ENCODE results near the gene AMN.
"Not testable (repeated sequence)": the region's sequence is repeated elsewhere in the genome, so short reads cannot be mapped to it uniquely, and the experiment has no call there.

Gene AMN
- 3.4 to 3.7 reads per million in 2 donors for total RNA-seq

DNA sequence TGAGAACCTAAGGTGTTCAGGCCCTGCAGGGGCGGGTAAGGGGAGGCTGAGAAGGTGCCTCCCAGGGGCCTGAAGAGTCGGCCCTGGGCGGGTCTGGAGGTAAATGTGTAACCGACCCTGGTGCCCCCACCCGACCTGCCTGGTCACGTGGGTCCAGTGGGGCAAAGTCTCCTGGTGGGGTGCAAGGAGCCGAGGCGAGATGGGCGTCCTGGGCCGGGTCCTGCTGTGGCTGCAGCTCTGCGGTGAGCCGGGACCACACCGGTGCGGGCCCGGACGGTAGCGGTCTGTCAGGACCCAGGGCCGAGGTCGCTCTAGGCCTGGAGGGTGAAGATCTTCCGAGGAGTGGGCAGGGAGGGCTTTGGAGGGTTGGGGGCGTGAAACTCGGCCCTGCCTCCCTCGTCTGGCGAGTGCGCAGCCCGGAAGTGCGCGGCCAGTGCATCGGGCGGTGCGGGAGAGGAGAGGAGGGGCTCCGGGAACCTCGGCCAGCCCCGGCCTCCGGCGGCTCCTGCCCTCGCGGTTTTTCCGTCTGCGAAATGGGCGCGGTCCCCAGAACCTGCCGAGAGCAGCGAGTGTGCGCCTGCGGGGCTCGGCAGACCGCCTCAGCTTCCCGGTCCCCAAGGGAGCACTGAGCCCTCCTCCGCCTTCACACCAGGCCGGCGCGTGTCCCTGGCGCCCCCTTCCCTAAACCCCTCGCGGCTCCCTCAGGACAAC lies at the start of gene AMN:
Gene AMN (plus strand): TSS at position 174 of the 711 bp plus-strand sequence. CDS start 26 bp downstream, at position 200.
- no peak for DNase-seq

DNA sequence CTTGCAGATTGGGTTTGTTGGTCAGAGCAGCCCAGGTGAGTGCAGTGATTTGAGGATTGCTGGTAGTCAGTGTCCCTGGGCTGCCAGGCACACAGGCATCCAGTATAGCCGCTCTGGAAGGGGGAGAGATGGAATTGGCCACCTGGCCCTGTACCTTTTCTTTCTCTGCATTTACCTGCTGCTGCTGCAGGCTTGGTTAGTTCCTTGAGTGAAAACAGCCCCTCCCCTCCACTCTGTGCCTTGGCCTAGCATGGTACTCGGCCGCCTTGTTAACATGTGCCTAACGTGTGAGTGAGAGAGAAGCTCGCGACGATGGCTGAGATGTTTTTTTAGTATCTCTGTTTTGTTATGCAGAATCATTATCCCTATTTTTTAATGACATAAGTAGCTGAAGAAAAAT lies 49.3 kb upstream of the AMN start:
- no peak for DNase-seq

DNA sequence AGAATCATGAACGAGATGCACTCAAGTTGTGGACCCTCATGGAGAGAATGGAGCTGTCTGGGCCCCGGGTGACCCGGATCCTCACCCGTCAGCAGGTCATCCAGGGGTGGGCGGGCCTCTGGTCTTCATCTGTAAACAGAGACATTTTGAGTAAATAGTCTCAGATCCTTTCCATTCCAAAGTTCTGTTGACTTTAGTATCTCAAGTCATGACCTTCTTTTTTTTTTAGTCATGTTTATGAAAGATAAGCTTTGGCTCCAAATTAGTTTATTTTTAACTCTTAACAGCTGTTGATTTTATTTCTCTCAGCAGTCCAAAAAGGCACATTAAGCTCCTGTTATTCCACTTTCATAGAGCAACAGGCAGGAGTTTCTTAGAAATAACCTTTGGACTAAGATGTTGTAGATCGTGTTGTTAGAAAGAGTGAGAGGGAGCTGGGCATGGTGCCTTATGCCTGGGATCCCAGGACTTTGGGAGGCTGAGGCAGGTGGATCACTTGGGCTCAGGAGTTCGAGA lies 48.9 kb upstream of the AMN start:
- no peak for DNase-seq

DNA sequence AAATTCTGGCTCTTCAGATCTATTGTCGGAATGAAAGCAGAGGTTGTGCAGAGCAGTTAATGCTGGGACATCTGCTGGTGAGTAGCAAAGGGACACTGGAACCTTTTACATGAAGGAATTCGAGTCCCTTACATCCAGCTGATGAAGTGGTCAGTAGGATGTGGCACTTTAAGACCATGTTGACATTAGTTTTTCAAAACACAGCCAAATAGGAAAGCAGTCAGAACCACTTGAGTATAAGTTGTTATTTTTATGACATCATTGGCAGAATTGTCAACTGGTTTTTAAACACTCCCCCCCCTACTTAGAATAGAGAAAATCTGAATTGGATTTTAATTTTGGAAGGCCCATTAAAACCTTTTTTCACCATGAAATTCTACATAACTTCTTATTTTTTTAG lies 46.8 kb upstream of the AMN start:
- no peak for DNase-seq

DNA sequence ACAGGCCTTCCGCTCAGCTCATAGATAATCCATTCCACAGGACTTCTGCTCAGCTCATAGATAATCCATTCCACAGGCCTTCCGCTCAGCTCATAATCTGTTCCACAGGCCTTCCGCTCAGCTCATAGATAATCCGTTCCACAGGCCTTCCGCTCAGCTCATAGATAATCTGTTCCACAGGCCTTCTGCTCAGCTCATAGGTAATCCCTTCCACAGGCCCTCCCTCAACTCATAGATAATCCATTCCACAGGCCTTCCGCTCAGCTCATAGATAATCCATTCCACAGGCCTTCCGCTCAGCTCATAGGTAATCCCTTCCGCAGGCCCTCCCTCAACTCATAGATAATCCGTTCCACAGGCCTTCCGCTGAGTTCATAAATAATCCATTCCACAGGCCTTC lies 45.0 kb upstream of the AMN start:
- DNase-seq, result not testable (repeated sequence)

DNA sequence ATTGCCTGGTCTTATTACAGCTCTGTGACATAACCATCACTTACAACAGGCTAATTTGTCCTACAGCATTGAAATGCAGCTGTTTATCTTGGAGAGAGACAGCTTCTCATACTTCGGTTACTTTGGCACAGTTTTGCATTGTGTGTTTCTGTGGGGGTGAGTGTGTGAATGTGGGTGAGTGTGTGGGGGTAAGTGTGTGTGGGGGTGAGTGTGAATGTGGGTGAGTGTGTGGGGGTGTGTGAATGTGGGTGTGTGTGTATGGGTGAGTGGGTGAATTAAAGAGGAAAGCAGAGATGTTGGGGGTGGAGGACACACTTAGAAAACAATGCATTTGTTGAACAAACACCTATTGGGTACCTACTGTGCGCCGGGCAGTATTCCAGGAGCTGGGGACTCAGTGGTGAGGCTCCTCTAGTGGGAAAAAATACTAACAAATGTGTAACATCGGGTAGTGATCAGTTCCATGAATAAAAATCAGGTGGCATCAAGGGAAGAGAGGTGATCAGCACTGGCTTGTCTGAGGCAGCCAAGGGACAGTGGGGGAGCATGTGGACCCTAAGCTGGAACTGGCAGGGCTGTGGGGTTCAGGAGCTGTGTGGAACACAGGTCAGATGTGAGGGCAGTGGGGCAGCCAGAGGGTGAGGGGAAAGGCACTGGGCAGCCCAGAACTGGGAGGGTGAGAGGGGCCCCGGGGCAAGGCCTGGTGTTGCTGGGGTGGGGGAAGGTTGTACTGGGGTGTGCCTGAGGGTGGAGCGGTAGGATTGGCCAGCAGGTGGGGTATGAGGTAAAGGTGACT lies 44.1 kb upstream of the AMN start:
- no peak for DNase-seq

DNA sequence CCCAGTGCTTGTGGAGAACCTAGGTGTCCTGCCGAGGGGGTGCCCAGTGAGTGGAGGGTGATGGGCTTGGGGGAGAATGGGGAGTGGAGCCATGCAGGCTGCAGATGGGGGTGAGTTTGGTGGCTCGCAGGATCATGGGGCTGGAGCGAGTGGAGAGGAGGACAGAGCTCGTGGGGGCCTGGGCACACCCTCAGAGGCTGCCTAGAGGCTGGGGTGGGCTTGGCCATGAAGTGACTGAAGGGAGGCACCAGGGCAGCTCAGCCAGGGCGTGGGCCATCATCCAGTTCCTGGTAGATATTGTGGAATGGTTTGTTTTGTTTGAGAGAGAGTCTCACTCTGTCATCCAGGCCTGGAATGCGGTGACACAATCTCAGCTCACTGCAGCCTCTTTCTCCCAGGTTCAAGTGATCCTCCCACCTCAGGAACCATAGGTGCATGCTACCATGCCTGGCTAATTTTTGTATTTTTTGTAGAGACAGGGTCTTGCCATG lies 43.4 kb upstream of the AMN start:
- no peak for DNase-seq

DNA sequence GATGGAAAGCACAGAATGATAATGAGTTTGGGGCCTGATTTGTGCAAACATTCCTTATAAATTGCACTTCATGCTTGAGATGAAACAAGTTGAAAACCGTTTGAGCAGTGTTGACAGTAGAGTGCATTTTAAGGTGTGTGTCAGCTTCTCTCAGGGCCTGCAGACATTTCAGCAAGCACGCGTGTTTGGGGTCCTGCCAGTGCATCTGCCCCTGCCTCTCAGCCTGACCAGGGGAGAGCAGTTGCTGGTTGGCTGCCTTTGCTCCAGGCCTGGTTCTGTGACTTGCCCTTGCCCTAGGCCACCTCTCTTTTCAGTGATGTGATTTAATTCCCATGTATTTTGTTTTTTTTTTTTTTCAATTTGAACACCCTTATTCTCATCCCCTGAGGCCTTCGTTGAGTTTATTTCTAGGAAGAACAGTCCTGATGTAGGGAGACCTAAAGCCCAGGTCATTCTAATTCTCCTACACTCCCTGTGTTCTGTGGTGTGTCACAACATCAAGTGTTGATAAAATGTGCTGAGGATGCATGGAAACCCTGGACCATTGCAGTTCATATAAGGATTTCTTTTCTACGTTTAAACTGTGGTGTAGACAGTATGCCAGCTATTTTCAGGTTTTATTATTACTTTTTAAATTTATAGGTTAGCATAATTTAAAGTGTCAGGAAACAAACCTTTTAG lies 40.1 kb upstream of the AMN start:
- DNase-seq, result no peak

DNA sequence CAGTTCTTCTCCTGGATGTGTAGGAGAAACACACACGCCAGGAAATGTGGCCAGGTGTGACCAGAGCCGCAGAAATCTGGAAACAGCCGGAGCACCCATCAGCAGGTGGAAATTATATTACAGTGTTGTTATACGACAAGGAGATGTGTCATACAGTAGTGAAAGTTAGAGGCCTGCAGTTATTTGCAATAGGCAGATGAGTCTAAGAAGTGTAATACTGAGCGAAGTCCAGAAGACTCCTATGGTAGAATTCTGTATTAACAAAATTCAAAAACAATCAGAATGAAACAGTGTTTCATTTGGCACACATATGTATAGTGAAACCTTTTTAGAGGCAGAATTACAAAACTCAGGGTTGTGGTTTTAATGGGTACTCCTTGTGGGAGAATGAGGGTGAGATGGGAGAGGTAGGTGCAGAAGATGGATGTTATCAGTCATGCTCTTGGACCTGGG lies 39.3 kb upstream of the AMN start:
- no peak for DNase-seq

DNA sequence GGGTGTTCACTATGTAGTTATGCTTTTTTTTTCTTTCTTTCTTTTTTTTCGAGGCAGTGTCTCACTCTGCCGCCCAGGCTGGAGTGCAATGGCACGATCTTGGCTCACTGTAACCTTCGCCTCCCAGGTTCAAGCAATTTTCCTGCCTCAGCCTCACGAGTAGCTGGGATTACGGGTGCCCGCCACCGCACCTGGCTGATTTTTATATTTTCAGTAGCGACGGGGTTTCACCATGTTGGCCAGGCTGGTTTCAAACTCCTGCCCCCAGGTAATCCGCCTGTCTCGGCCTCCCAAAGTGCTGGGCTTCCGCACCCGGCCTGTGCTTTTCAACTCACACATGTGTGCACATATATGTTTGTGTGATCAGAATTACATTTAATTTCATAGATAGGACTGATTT lies 38.9 kb upstream of the AMN start:
- no peak for DNase-seq

DNA sequence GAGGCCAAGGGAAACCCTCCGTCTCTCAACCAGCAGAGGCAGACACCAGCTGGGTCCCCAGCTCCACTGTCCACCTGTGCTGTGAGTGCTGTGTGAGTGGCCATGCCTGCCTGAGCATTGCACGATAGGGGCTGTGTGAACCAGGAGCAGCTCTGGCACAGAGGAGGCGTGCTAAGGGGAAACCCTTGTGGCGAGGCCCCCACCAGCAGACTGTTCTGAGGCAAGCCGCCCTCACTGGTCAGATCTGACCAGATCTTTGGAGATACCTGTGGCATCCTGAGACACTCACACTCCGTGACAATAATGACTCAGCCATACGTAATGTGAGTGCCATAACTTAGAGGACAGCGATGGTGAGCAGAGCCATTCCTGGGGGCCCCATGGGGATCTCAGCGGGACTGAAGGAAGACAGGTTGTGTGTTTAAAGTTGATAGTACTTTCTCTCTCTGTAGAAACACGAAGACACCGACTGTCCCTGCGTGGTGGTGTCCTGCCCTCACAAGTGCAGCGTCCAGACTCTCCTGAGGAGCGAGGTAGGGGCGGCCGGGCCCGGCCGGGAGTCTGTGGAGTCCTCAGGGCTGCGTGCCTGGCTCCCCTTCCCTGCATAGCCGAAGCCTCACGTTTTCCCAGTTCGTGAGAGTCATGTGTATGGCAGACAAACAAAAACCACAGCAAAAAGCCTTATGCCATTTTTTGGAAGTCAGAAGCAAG lies 36.6 kb upstream of the AMN start:
- no peak for DNase-seq

DNA sequence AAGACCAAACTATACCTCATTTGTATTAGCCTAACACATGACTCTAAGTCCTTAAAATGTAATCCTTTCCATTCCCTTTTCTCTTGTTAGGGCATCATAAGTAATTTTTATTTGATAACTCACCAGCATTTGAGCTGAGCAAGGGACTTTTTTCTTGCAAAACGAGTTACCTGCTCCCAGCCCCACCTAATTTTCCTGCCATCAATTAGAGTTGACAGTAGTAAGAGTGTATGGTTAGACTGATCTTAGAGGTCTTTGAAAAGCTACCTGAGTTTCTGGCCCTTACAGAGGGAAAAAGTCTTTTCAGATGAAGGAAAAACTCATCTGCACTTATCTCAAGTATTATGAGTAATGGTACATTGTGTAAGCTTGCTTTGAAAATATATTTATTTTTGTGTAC lies 33.7 kb upstream of the AMN start:
- DNase-seq, result no peak

DNA sequence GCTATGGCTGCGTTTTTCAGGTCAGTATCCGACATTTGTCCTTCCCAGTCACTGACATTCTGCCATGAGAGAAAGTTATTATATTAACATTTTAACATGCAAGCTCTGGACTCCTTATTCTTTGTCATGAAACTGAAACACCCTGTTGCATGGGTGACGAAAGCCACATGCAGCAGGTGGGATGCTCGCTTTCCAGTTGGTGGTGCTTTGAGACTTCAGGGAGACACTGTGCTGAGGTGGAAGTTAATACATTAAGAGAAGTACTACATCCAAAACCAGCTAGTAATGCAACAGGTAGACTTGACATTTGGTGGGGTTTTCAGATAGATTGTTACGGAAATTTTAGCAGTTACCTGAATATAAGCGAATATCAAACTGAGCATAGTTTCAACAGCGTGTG lies 32.8 kb upstream of the AMN start:
- DNase-seq, result no peak

DNA sequence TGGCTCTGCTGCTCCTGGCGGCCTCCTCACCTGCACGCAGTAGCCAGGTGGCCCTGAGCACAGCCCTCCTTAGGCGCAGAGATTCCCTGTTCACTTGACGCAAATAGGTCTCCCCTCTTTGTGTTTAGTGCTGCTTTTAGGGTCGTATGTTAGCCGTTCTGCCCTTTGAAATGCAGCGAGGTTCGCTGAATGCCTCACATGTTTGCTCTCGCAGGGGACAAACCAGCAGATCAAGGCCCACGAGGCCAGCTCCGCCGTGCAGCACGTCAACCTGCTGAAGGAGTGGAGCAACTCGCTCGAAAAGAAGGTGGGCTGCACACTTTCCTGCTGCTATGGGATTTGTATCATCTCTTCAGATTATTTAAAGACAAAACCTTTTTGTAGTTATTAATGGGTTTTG lies 31.4 kb upstream of the AMN start:
- no peak for DNase-seq

DNA sequence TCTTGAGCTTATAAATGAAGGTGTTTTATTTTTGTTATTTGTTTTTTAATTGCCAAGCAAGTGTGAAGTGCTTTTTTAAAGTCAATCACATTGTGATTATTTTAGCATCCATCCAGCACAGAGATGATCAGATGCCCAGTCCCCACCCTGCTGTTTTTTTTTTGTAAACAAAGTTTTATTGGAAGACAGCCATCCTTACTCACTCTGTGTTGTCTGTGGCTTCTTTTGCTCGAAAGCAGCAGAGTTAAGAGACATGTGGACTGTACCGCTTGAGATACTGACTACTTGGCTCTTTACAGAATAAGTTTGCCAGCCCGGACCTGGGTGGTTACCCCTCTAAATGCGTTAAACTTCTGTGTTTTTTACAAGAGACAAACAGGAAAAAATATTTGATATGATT lies 30.9 kb upstream of the AMN start:
- no peak for DNase-seq

DNA sequence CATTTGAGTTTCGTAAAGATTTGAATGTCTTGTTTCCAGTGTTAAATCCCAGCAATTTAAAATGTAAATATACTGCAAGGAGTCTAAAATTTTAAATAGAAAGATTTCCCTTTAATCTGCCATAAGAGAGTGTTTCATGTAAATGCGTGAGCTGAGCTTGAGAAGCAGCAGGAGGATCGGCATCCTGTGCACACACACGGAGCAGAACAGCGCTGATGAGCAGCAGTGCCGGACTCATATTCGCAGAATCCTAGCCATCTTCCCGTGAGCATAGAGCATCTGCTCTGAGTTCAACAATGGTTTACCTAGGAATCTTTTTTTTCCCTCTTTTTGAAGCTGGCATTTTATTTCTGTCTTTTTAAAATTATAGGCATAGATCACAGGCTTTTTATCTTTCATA lies 29.8 kb upstream of the AMN start:
- DNase-seq, result no peak

DNA sequence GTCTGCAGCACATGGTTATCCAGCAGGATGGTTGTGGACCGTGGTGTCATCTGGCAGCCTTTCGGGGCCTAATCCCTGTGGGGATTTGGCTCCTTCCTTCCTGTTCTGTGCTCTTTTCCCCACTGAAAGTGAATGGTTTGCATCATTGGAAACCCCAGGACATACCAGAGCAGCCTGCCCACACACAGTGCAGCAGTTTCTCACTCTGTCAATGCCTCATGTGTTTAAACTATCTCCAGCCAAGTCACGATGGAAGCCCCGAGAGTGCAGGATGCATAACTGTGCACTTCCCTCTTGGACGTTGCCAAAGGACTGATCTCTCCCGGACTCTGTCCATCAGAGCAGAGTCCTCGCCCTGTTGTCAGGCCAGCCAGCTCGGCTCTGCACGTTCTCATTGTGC lies 29.0 kb upstream of the AMN start:
- DNase-seq, result no peak

DNA sequence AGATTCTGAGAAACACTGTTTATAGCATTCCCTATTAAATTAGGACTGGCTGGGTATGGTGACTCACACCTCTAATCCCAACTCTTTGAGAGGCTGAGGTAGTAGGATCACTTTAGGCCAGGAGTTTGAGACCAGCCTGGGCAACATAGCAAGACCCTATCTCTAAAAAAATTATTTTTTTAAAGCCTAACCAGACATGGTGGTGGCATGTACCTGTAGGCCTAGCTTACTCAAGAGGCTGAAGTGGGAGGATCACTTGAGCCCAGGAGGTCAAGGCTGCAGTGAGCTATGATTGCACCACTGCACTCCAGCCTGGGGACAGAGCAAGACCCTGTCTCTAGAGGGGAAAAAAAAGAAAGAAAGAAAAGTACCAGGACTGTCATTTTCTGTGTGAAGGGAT lies 25.7 kb upstream of the AMN start:
- DNase-seq, result not testable (repeated sequence)

DNA sequence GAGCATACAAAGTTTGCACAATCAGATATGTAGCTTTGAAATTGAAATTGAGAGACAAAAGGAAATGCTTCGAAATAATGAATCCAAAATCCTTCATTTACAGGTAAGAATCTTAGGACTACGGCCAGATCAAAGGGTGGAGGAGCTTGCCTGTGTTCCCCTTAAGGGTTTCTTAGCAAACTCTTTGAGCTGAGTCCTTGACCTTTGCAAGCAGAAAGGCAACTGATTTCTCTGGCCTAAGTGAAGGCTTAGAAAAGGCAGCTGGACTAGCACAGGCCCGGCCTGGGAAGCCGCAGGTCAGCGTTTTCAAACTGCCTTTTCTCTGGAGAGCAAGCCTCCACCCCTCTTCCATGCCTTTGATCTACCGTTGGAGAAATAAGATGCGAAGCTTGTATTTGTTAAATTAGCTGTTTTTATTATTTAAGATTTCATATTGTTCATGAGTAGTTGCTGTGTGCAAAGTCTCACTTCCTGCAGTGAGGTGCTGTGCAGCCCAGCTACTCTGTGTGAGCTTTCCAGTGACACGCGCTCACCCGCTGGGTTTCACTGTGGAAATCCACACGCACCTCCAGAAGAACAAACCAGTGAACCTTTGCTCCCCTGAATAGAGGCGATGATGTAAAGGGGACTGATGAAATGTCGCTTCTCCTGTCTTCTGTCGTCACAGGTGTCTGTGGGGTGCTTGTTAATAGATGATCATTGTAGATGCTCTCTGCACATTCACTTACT lies 25.0 kb upstream of the AMN start:
- no peak for DNase-seq

DNA sequence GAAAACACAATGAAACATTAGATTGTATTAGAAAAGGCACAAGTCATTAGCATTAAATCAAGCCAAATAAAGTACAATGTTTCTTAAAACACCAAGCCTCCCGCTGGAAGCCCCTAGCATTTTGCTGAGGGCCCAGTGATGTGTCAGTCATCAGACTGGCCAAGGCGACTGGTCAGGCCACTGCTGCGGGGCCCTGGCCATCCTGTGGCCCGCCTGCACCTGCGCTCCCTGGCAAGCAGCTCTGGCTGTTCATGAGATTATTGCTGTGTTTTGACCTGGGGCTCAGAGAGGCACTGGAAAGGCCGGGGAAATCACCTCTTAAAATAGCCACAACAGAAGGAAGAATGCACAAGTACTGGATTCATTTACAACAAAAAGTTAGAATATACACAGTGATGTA lies 24.2 kb upstream of the AMN start:
- DNase-seq, result no peak

DNA sequence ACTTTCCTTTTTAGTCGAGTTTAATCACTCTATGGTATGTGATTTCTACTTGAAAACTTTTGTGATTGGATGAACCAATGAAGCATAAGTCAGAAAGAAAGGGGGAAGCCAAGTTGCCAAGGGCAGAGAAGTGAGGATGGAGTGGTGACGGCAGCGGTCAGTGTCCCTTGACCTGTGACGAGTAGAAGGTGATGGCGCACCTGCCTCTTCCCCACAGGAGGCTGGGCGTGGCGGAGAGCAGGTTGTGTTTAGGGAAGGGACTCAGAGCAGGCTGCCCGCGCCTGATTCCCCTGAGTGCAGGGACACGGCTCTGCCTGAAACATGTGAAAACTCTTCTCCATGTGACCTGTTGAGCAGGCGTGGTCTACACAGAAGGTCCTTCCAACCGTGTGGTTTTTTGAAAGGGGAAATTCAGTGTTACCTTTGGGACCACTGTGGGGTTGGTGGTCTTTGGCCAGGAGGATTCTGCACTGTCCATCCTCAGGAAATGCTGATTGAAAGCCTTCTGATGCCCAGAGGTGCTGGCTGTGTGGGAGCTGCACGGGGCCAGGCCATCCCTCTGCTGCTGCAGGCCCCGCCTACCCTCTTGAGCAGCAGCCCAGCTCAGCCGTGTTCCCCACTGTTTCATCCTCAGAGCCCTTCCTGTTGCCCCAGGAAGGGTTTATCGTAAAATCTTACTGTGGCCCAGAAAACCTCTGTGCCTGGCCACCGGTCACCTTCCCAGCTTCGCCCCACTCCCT lies 23.5 kb upstream of the AMN start:
- DNase-seq, result no peak
